ENCODE data around the gene GPR18. TPM values are rescaled to one million over a fixed set of nuclear protein-coding genes. Genes with fewer than 3 reads are reported as not detected.
A peak's percentile ranks its signal among the peaks of the same experiment; 100 is the strongest.

Gene GPR18
- total RNA-seq, 1 donor from 2014 or later: under 0.01 TPM

DNA sequence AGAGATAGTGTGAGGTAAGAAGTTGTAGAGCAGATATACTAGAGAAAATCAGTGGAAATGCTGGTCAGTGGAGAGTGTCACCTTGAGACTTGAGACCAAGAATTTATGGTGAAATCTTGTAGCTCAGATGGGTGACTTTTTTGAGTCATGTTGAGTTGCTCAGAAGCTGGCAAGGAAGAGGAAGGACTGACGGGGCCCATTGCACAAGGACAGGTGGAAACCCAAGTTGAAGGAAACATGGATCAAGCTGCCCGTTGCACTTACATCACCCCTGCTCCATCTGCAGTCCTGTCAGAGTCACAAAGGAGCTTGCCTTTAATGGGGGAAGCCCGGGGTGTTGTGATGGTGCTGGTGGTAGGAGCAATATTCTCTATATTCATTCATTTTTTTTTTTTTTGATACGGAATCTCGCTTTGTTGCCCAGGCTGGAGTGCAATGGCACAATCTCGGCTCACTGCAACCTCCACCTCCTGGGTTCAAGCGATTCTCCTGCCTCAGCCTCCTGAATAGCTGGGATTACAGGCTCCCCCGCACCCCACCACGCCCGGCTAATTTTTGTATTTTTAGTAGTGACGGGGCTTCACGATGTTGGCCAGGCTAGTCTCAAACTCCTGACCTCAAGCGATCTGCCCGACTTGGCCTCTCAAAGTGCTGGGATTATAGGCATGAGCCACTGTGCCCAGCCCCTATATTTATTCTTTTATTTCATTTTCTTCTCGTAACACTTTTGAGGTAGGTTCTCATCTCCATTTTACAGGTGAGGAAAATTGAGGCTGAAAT is 30.1 kb downstream of the GPR18 start:
- H3K27ac ChIP-seq (ENCODE audit: low read depth, low read length): peak overlapping the region; percentile 80
- no peaks in the 10 kb centered on the region for H3K36me3 ChIP-seq (ENCODE audit: control insufficient read depth in 3 of 3, insufficient read depth in 3 of 3, low read length in 3 of 3)
- peaks cover 35 to 57% (median 37%) of the 10 kb centered on the region in 3 donors for H3K4me1 ChIP-seq (ENCODE audit: control insufficient read depth in 3 of 3, insufficient read depth in 3 of 3, low read length in 3 of 3)
- H3K27me3 ChIP-seq (ENCODE audit: control insufficient read depth in 3 of 3, insufficient read depth in 3 of 3, low read length in 3 of 3): no peaks in the 10 kb centered on the region
- H3K4me3 ChIP-seq (ENCODE audit: low read length in 3 of 3): no peak overlapping the region
- H3K9me3 ChIP-seq (ENCODE audit: control insufficient read depth in 3 of 3, low read length in 3 of 3): no peaks in the 10 kb centered on the region
- H3K9ac ChIP-seq (ENCODE audit: low read depth in 1 of 3, low read length in 3 of 3): no peak overlapping the region

- H3K27me3 ChIP-seq (ENCODE audit: control insufficient read depth in 3 of 3, insufficient read depth in 3 of 3, low read length in 3 of 3): no peaks in the 10 kb centered on the region
- H3K9me3 ChIP-seq (ENCODE audit: control insufficient read depth in 3 of 3, low read length in 3 of 3): no peaks in the 10 kb centered on the region
- H3K4me1 ChIP-seq (ENCODE audit: control insufficient read depth in 3 of 3, insufficient read depth in 3 of 3, low read length in 3 of 3): peaks cover 35 to 60% (median 37%) of the 10 kb centered on the region in 3 donors
- H3K9ac ChIP-seq (ENCODE audit: low read depth in 1 of 3, low read length in 3 of 3): no peak overlapping the region
- peak overlapping the region; percentile 80 for H3K27ac ChIP-seq (ENCODE audit: low read depth, low read length)
- no peak overlapping the region for H3K4me3 ChIP-seq (ENCODE audit: low read length in 3 of 3)
- no peaks in the 10 kb centered on the region for H3K36me3 ChIP-seq (ENCODE audit: control insufficient read depth in 3 of 3, insufficient read depth in 3 of 3, low read length in 3 of 3)
Measured at GRCh38 chr13:99227331-99227900, 30.8 kb downstream of the GPR18 start.

GRCh38 chr13:99226513-99226912 is 31.7 kb downstream of the GPR18 start:
- no peak overlapping the region for H3K9ac ChIP-seq (ENCODE audit: low read depth in 1 of 3, low read length in 3 of 3)
- H3K36me3 ChIP-seq (ENCODE audit: control insufficient read depth in 3 of 3, insufficient read depth in 3 of 3, low read length in 3 of 3): no peaks in the 10 kb centered on the region
- no peaks in the 10 kb centered on the region for H3K27me3 ChIP-seq (ENCODE audit: control insufficient read depth in 3 of 3, insufficient read depth in 3 of 3, low read length in 3 of 3)
- H3K27ac ChIP-seq (ENCODE audit: low read depth, low read length): no peak overlapping the region
- peaks cover 34 to 65% (median 39%) of the 10 kb centered on the region in 3 donors for H3K4me1 ChIP-seq (ENCODE audit: control insufficient read depth in 3 of 3, insufficient read depth in 3 of 3, low read length in 3 of 3)
- no peaks in the 10 kb centered on the region for H3K9me3 ChIP-seq (ENCODE audit: control insufficient read depth in 3 of 3, low read length in 3 of 3)
- H3K4me3 ChIP-seq (ENCODE audit: low read length in 3 of 3): no peak overlapping the region

- no peaks in the 10 kb centered on the region for H3K27me3 ChIP-seq (ENCODE audit: control insufficient read depth in 3 of 3, insufficient read depth in 3 of 3, low read length in 3 of 3)
- H3K9me3 ChIP-seq (ENCODE audit: control insufficient read depth in 3 of 3, low read length in 3 of 3): no peaks in the 10 kb centered on the region
- H3K4me3 ChIP-seq (ENCODE audit: low read length in 3 of 3): no peak overlapping the region
- H3K36me3 ChIP-seq (ENCODE audit: control insufficient read depth in 3 of 3, insufficient read depth in 3 of 3, low read length in 3 of 3): no peaks in the 10 kb centered on the region
- no peak overlapping the region for H3K27ac ChIP-seq (ENCODE audit: low read depth, low read length)
- H3K9ac ChIP-seq (ENCODE audit: low read depth in 1 of 3, low read length in 3 of 3): no peak overlapping the region
- H3K4me1 ChIP-seq (ENCODE audit: control insufficient read depth in 3 of 3, insufficient read depth in 3 of 3, low read length in 3 of 3): peaks cover 39 to 66% (median 45%) of the 10 kb centered on the region in 3 donors
Measured at GRCh38 chr13:99225078-99225477, 33.1 kb downstream of the GPR18 start.

DNA sequence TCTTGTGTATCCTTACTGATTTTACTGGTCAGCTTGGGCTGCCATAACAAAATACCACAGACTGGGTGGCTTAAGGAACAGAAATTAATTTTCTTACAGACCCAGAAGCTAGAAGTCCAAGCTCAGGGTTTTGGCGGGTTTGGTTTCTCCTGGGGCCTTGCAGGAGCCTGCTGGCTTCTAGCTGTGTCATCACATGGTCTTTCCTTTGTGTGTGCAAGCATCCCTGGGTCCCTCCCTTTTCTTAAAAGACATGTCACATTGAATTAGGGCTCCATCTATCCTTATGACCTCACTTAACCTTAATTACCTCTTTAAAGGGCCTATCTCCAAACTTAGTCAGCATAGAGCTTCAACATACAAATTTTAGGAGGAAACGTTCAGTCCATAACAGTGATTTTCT is 34.2 kb downstream of the GPR18 start:
- Histone ChIP-seq H3K4me1 (ENCODE audit: control insufficient read depth in 3 of 3, insufficient read depth in 3 of 3, low read length in 3 of 3) (peaks cover 36 to 67% (median 40%) of the 10 kb centered on the region in 3 donors), H3K36me3 (ENCODE audit: control insufficient read depth in 3 of 3, insufficient read depth in 3 of 3, low read length in 3 of 3) (no peaks in the 10 kb centered on the region), H3K9ac (ENCODE audit: low read depth in 1 of 3, low read length in 3 of 3) (no peak overlapping the region), H3K4me3 (ENCODE audit: low read length in 3 of 3) (no peak overlapping the region), H3K27ac (ENCODE audit: low read depth, low read length) (peak overlapping the region; percentile 87), H3K9me3 (ENCODE audit: control insufficient read depth in 3 of 3, low read length in 3 of 3) (no peaks in the 10 kb centered on the region), H3K27me3 (ENCODE audit: control insufficient read depth in 3 of 3, insufficient read depth in 3 of 3, low read length in 3 of 3) (no peaks in the 10 kb centered on the region)

GRCh38 chr13:99223587-99223986 is 34.6 kb downstream of the GPR18 start:
- no peak overlapping the region for H3K4me3 ChIP-seq (ENCODE audit: low read length in 3 of 3)
- H3K27me3 ChIP-seq (ENCODE audit: control insufficient read depth in 3 of 3, insufficient read depth in 3 of 3, low read length in 3 of 3): no peaks in the 10 kb centered on the region
- H3K9ac ChIP-seq (ENCODE audit: low read depth in 1 of 3, low read length in 3 of 3): no peak overlapping the region
- H3K27ac ChIP-seq (ENCODE audit: low read depth, low read length): peak overlapping the region; percentile 87
- H3K9me3 ChIP-seq (ENCODE audit: control insufficient read depth in 3 of 3, low read length in 3 of 3): no peaks in the 10 kb centered on the region
- no peaks in the 10 kb centered on the region for H3K36me3 ChIP-seq (ENCODE audit: control insufficient read depth in 3 of 3, insufficient read depth in 3 of 3, low read length in 3 of 3)
- H3K4me1 ChIP-seq (ENCODE audit: control insufficient read depth in 3 of 3, insufficient read depth in 3 of 3, low read length in 3 of 3): peaks cover 36 to 67% (median 41%) of the 10 kb centered on the region in 3 donors

GRCh38 chr13:99221567-99222239 is 36.5 kb downstream of the GPR18 start:
- Histone ChIP-seq H3K4me3 (ENCODE audit: low read length in 3 of 3) (peak overlapping the region; percentile 8 to 40 (median 38)), H3K4me1 (ENCODE audit: control insufficient read depth in 3 of 3, insufficient read depth in 3 of 3, low read length in 3 of 3) (peaks cover 46 to 67% (median 47%) of the 10 kb centered on the region in 3 donors), H3K9me3 (ENCODE audit: control insufficient read depth in 3 of 3, low read length in 3 of 3) (no peaks in the 10 kb centered on the region), H3K36me3 (ENCODE audit: control insufficient read depth in 3 of 3, insufficient read depth in 3 of 3, low read length in 3 of 3) (no peaks in the 10 kb centered on the region), H3K27me3 (ENCODE audit: control insufficient read depth in 3 of 3, insufficient read depth in 3 of 3, low read length in 3 of 3) (no peaks in the 10 kb centered on the region), H3K9ac (ENCODE audit: low read depth in 1 of 3, low read length in 3 of 3) (peak overlapping the region in 1 of 3 donors; percentile 43), H3K27ac (ENCODE audit: low read depth, low read length) (peak overlapping the region; percentile 87)

- H3K9ac ChIP-seq (ENCODE audit: low read depth in 1 of 3, low read length in 3 of 3): peak overlapping the region in 1 of 3 donors; percentile 28
- H3K4me3 ChIP-seq (ENCODE audit: low read length in 3 of 3): peak overlapping the region in 1 of 3 donors; percentile 15
- H3K9me3 ChIP-seq (ENCODE audit: control insufficient read depth in 3 of 3, low read length in 3 of 3): no peaks in the 10 kb centered on the region
- no peaks in the 10 kb centered on the region for H3K36me3 ChIP-seq (ENCODE audit: control insufficient read depth in 3 of 3, insufficient read depth in 3 of 3, low read length in 3 of 3)
- H3K4me1 ChIP-seq (ENCODE audit: control insufficient read depth in 3 of 3, insufficient read depth in 3 of 3, low read length in 3 of 3): peaks cover 34 to 60% (median 37%) of the 10 kb centered on the region in 3 donors
- peak overlapping the region; percentile 87 for H3K27ac ChIP-seq (ENCODE audit: low read depth, low read length)
- H3K27me3 ChIP-seq (ENCODE audit: control insufficient read depth in 3 of 3, insufficient read depth in 3 of 3, low read length in 3 of 3): no peaks in the 10 kb centered on the region
Measured at GRCh38 chr13:99220199-99220935, 37.8 kb downstream of the GPR18 start.

DNA sequence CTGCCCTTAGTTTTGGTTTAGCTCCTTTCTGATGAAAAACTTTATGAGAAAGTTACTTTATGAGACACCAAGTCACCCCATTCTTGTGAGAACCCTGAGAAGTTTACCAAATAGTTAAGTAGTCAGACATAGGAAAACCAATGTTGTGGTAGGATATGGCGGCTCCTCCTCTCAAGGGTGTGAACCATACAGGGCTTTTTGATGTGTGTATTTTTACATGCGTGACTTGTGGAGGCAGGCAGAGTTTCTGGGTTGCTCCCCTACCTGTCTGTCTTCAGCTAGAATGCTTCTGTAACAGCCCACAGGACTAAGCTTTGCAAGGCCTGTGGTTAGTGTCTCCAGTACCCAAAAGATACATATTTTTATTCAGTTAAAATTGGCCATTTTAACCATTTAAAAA is 39.2 kb downstream of the GPR18 start:
- Histone ChIP-seq H3K9ac (ENCODE audit: low read depth in 1 of 3, low read length in 3 of 3) (peak overlapping the region in 2 of 3 donors; percentile 32 to 52), H3K4me3 (ENCODE audit: low read length in 3 of 3) (peak overlapping the region; percentile 41 to 58 (median 49)), H3K27me3 (ENCODE audit: control insufficient read depth in 3 of 3, insufficient read depth in 3 of 3, low read length in 3 of 3) (no peaks in the 10 kb centered on the region), H3K4me1 (ENCODE audit: control insufficient read depth in 3 of 3, insufficient read depth in 3 of 3, low read length in 3 of 3) (peaks cover 27 to 64% (median 38%) of the 10 kb centered on the region in 3 donors), H3K9me3 (ENCODE audit: control insufficient read depth in 3 of 3, low read length in 3 of 3) (no peaks in the 10 kb centered on the region), H3K27ac (ENCODE audit: low read depth, low read length) (peak overlapping the region; percentile 87), H3K36me3 (ENCODE audit: control insufficient read depth in 3 of 3, insufficient read depth in 3 of 3, low read length in 3 of 3) (no peaks in the 10 kb centered on the region)
